ENCODE results near the gene SSX2.
"Not testable (repeated sequence)": the region's sequence is repeated elsewhere in the genome, so short reads cannot be mapped to it uniquely, and the experiment has no call there.

DNA sequence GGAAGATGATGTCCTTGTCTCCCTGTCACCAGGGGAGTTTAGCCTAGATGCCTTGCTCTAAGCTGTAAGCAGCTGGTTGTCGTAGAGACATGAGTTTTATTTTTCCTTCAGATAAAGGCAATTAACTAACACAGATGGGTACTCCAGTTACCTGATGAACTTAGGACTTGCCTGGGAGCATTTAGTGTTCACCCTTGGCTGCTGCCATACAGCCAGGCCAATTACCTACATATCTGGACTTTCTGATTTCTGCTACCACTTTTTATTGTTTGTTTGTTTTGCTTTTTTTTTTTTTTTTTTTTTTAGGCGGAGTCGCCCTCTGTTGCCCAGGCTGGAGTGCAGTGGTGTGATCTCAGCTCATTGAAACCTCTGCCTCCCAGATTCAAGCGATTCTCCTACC is 14.9 kb downstream of the SSX2 start:
- TF ChIP-seq, protein P1, sequence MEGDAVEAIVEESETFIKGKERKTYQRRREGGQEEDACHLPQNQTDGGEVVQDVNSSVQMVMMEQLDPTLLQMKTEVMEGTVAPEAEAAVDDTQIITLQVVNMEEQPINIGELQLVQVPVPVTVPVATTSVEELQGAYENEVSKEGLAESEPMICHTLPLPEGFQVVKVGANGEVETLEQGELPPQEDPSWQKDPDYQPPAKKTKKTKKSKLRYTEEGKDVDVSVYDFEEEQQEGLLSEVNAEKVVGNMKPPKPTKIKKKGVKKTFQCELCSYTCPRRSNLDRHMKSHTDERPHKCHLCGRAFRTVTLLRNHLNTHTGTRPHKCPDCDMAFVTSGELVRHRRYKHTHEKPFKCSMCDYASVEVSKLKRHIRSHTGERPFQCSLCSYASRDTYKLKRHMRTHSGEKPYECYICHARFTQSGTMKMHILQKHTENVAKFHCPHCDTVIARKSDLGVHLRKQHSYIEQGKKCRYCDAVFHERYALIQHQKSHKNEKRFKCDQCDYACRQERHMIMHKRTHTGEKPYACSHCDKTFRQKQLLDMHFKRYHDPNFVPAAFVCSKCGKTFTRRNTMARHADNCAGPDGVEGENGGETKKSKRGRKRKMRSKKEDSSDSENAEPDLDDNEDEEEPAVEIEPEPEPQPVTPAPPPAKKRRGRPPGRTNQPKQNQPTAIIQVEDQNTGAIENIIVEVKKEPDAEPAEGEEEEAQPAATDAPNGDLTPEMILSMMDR (IDR thresholded peaks at IDR 0.05; ENCODE audit: extremely low read depth in 1 of 2, insufficient read depth in 1 of 2, low read depth in 1 of 2, low read length in 2 of 2), result not testable (repeated sequence)
- TF ChIP-seq EZH2 (IDR thresholded peaks at IDR 0.05; ENCODE audit: borderline replicate concordance, low read depth, low read length, severe bottlenecking); MAX (IDR thresholded peaks at IDR 0.05; ENCODE audit: insufficient read depth, insufficient read length); POLR2AphosphoS5 (IDR thresholded peaks at IDR 0.05; ENCODE audit: insufficient read depth, low read depth, low read length); JUN (IDR thresholded peaks at IDR 0.05; ENCODE audit: borderline replicate concordance, insufficient read depth, insufficient read length, low read depth); POLR2A (IDR thresholded peaks at IDR 0.05; ENCODE audit: low read depth, low read length): not testable (repeated sequence)

All from endothelial cell of umbilical vein (primary cell).